Urinary bladder (tissue), 4 donors: ENCODE results near the gene LDLRAD3. TPM values are rescaled to one million over a fixed set of nuclear protein-coding genes. Genes with fewer than 3 reads are reported as not detected.

Experiments
- DNase-seq: peaks from one replicate; pipeline ENCODE4 v3.0.0-alpha.2; 2015; ENCODE audit errors: extremely low spot score
- H3K27ac ChIP-seq: one replicate; pipeline ENCODE4 v1.5.1; 2013; ENCODE audit warnings: low read depth, mild to moderate bottlenecking, moderate library complexity
- H3K36me3 ChIP-seq: one replicate; pipeline ENCODE4 v1.6.1; 2013; ENCODE audit warnings: mild to moderate bottlenecking, moderate library complexity; ENCODE audit not compliant: insufficient read depth
- H3K4me1 ChIP-seq: one replicate; pipeline ENCODE4 v1.6.1; 2013; ENCODE audit warnings: mild to moderate bottlenecking, moderate library complexity; ENCODE audit not compliant: insufficient read depth
- H3K4me3 ChIP-seq: one replicate; pipeline ENCODE4 v1.5.1; 2013; ENCODE audit warnings: low read depth, low read length
- WGBS: extraction: QIAGEN DNeasy Blood & Tissue Kit; methylation state at CpG from one replicate; pipeline ENCODE4 v1.1.7; 2013; 5-methylcytosine and 5-hydroxymethylcytosine counted together
- polyA plus RNA-seq: library from polyadenylated mRNA; stranded (reverse); fragments of 200-250 nt; gene quantifications from one replicate; pipeline ENCODE4 v1.2.3, GENCODE V29; 2013
- total RNA-seq: library from RNA; depleted of rRNA; stranded (reverse); fragments of >200 nt; gene quantifications from one replicate; pipeline ENCODE4 v1.2.3, GENCODE V29; 2014
- donor health status: healthy with polysubstance abuse.
- donor health status: healthy.

The LDLRAD3 gene
- total and polyA plus RNA-seq, 2 donors: 7.2 to 13.8 TPM

GRCh38 chr11:35953081-35953760, 9.4 kb downstream of the LDLRAD3 start:
- DNase-seq: no peak
- Histone ChIP-seq H3K36me3 (no peaks in the 10 kb centered on the region), H3K27ac (no peak overlapping the region), H3K4me1 (no peaks in the 10 kb centered on the region), H3K4me3 (no peak overlapping the region)
- WGBS: 82% methylated on average over 13 of the region's 13 CpGs

- no peaks in the 10 kb centered on the region for H3K4me1 ChIP-seq
- H3K36me3 ChIP-seq: no peaks in the 10 kb centered on the region
- H3K27ac ChIP-seq: no peak overlapping the region
- H3K4me3 ChIP-seq: no peak overlapping the region
- 84% methylated on average over 3 of the region's 3 CpGs for WGBS
- no peak for DNase-seq
Observed at GRCh38 chr11:35954205-35954604, 10.3 kb downstream of the LDLRAD3 start.

- no peak overlapping the region for H3K27ac ChIP-seq
- no peak for DNase-seq
- no peaks in the 10 kb centered on the region for H3K4me1 ChIP-seq
- H3K4me3 ChIP-seq: no peak overlapping the region
- no peaks in the 10 kb centered on the region for H3K36me3 ChIP-seq
Observed at GRCh38 chr11:35955636-35956035, 11.8 kb downstream of the LDLRAD3 start.

GRCh38 chr11:35962369-35963138, 18.7 kb downstream of the LDLRAD3 start:
- Histone ChIP-seq H3K4me1 (no peaks in the 10 kb centered on the region), H3K27ac (no peak overlapping the region), H3K36me3 (no peaks in the 10 kb centered on the region), H3K4me3 (no peak overlapping the region)
- WGBS: 81% methylated on average over 8 of the region's 8 CpGs
- no peak for DNase-seq

DNA sequence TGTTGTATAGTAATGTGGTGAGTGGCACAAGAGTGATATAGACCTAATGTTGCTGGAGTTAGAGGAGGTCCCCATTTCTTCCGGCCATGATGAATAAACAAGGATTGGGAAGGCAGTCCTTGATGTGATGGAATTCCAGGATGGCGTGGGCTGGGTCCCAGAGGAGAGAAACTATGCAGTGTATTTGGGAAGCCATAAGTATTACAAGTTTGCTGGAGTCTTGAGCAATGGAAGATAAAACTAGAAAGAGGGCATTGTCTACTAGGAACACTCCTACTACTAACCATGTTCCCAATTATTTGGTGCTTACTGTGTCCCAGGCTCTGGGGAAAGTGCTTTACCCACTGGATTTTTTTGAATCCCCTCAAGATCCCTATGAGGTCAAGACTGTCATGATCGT, 20.0 kb downstream of the LDLRAD3 start:
- 84% methylated on average over 3 of the region's 3 CpGs for WGBS
- H3K36me3 ChIP-seq: no peaks in the 10 kb centered on the region
- H3K27ac ChIP-seq: no peak overlapping the region
- no peak for DNase-seq
- H3K4me3 ChIP-seq: no peak overlapping the region
- no peaks in the 10 kb centered on the region for H3K4me1 ChIP-seq

DNA sequence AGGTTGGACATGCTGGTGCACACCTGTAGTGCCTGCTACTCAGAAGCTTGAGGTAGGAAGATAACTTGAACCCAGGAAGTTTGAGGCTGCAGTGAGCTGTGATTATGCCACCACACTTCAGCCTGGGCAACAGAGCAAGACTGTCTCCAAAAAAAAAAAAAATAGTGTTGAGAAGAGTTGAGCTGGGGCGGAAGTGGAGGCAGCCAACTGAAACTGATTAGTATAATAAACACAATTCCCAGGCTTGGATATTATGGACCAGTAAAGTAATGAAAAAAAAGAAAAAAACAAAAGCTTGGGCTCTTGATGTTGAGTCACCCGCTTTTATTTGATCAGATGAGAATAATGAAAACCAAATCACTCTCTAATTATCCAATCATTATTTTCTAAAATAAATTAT, 21.0 kb downstream of the LDLRAD3 start:
- Histone ChIP-seq H3K36me3 (no peaks in the 10 kb centered on the region), H3K27ac (no peak overlapping the region), H3K4me1 (no peaks in the 10 kb centered on the region), H3K4me3 (no peak overlapping the region)
- DNase-seq: no peak
- WGBS: 89% methylated on average over 2 of the region's 2 CpGs

GRCh38 chr11:35967042-35967441, 23.2 kb downstream of the LDLRAD3 start:
- WGBS: 94% methylated on average over 2 of the region's 2 CpGs
- Histone ChIP-seq H3K4me1 (no peaks in the 10 kb centered on the region), H3K36me3 (no peaks in the 10 kb centered on the region), H3K27ac (no peak overlapping the region), H3K4me3 (no peak overlapping the region)
- DNase-seq: no peak

- Histone ChIP-seq H3K36me3 (no peaks in the 10 kb centered on the region), H3K27ac (no peak overlapping the region), H3K4me1 (no peaks in the 10 kb centered on the region), H3K4me3 (no peak overlapping the region)
- no peak for DNase-seq
- WGBS: 81% methylated on average over 10 of the region's 10 CpGs
Observed at GRCh38 chr11:35968386-35969088, 24.7 kb downstream of the LDLRAD3 start.

DNA sequence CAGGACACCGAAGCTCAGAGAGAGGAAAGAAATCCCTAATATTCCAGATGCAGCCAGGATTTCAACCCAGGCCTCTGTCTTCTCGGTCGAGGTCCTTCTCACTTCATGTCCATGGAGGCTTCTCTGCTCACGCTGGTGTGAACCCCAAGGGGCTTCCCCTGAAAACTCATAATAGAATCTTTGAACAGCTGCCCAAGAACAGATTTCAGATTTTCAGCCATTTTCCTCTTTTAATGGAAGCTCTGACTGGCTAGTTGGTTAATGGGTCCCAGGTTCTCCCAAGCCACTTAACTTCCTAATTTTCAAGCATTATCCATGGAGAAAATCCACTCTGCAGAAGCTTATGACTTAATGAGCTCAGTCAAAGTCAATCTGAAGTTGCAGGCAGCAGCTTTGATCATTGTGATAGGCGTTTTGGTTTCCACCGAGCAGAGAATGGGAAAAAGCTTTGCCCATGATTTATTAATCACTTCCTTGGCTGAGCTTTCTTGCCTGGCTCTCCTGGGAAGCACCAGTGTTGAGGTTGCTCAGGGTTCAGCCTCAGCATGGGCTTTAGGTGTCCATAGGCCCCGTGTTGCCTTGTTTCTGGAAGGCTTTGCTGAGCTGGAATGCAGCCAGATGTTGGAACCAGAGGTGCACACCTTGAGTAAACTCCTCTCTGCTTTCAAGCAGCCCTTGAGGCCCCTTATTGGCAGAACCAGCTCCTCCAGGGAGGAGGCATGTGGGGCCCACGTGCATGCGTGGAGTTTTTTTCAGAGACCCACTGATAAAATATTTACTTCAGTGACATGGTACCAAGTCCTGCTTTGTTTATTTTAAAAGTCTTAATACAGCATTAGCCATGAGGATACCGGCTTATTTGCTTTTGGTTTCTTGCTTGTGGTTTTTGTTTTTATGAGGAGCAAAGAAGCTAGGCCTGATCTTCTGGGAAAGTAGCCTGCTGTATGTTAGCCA, 25.5 kb downstream of the LDLRAD3 start:
- Histone ChIP-seq H3K27ac (no peak overlapping the region), H3K4me1 (no peaks in the 10 kb centered on the region), H3K36me3 (no peaks in the 10 kb centered on the region), H3K4me3 (no peak overlapping the region)
- WGBS: 68% methylated on average over 10 of the region's 10 CpGs
- DNase-seq: no peak

DNA sequence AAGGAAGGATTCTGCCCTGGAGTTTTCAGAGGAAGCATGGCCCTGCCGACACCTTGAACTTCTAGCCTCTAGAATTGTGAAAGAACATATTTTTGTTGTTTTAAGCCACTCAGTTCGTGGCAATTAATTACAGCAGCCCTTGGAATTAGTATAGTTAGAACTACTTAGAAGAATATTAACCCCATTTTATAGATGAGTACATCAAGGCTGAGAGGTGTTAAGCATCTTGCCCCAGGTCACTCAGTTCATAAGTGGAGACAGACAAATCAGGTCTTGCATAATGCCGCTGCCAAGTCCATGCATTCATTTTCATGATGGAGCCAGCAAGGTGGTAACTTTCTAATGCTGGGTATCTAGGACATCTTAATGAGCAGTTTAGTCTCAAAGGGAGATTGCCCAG, 26.6 kb downstream of the LDLRAD3 start:
- H3K36me3 ChIP-seq: no peaks in the 10 kb centered on the region
- WGBS: 94% methylated on average over 3 of the region's 3 CpGs

GRCh38 chr11:35971841-35972422, 28.1 kb downstream of the LDLRAD3 start:
- DNase-seq: no peak
- WGBS: 86% methylated on average over 5 of the region's 5 CpGs
- H3K36me3 ChIP-seq: no peaks in the 10 kb centered on the region

More for the DNA sequence above, 26.6 kb downstream of the LDLRAD3 start:
- Histone ChIP-seq H3K27ac (no peak overlapping the region), H3K4me1 (no peaks in the 10 kb centered on the region), H3K4me3 (no peak overlapping the region)
- DNase-seq: no peak

DNA sequence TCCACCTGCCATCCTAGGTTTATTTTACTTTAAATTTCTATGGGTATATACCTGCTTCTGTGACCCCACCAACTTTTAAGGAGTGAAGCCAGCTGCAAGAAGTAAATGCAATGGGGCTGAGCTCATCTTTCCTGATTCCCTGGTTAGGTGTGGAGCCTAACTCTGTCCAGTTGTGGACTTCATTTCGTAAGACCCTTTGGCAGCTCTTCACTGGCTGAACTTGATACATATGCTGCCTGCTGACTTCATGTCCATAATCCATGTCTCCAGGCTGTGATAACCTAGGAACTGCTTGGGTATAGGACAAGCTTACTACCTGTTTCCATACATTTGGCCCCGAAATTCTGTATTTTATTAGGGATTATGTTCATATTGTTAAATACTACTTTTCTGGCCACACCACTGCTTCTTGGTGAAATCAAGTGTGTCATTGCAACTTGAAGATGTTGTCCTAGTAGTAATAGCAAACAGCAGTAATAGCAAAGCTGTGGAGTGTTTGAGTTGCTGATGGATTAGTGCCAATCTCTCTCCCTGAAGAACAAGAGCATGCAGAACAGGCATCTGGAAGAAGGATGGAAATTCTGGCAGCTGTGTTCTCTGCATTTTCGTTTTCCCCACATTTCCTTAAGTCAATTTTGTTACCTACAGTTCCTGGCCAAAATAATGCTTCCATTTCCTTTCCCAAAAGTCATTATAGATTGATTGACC, 31.2 kb downstream of the LDLRAD3 start:
- H3K36me3 ChIP-seq: no peaks in the 10 kb centered on the region
- DNase-seq: no peak
- H3K4me1 ChIP-seq: no peaks in the 10 kb centered on the region
- H3K4me3 ChIP-seq: no peak overlapping the region
- 87% methylated on average over 3 of the region's 3 CpGs for WGBS
- H3K27ac ChIP-seq: no peak overlapping the region

More at GRCh38 chr11:35971841-35972422, 28.1 kb downstream of the LDLRAD3 start:
- H3K4me3 ChIP-seq: no peak overlapping the region
- no peaks in the 10 kb centered on the region for H3K4me1 ChIP-seq
- no peak overlapping the region for H3K27ac ChIP-seq
